NK-92 treated with Interleukin-12 subunit alpha and Interleukin-12 subunit beta, amount 100 ng/mL, for 24 hours (cell line): ENCODE results near the gene DOCK2.

Experiments used
- DNase-seq: peaks from one replicate; lab custom pipeline; 2025; lab: John Stamatoyannopoulos, UW

Gene DOCK2

GRCh38 chr5:170132269-170132975 lies 495.3 kb downstream of the DOCK2 start:
- DNase-seq = no peak
